ENCODE data around the gene SGO1. TPM values are rescaled to one million over a fixed set of nuclear protein-coding genes. Genes with fewer than 3 reads are reported as not detected.

Gene SGO1
- total RNA-seq, 1 donor from 2014 or later = 0.38 TPM

DNA sequence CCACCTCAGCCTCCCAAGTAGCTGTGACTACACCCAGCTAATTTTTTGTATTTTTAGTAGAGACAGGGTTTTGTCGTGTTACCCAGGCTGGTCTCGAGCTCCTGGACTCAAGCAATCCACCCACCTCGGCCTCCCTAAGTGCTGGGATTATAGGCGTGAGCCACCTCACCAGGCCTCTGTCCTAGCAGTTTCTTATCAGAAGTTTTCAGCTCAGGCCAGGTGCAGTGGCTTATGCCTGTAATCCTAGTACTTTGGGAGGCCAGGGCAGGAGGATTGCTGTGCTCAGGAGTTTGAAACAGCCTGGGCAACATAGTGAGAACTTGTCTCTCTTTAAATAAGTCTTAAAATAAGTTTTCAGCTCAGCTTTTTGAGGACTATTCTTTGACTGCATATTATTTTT is 48.4 kb downstream of the SGO1 start:
- intact Hi-C loops (cut with micrococcal nuclease) = no loop called here
- H3K4me3 ChIP-seq = no peak overlapping the region
- DNase-seq = no peak
- H3K27ac ChIP-seq (replicated peaks) = peak overlapping the region; percentile 38
- peaks cover 27% of the 10 kb centered on the region for H3K36me3 ChIP-seq
- H3K4me1 ChIP-seq = peaks cover 29% of the 10 kb centered on the region
- TF ChIP-seq, protein P1, sequence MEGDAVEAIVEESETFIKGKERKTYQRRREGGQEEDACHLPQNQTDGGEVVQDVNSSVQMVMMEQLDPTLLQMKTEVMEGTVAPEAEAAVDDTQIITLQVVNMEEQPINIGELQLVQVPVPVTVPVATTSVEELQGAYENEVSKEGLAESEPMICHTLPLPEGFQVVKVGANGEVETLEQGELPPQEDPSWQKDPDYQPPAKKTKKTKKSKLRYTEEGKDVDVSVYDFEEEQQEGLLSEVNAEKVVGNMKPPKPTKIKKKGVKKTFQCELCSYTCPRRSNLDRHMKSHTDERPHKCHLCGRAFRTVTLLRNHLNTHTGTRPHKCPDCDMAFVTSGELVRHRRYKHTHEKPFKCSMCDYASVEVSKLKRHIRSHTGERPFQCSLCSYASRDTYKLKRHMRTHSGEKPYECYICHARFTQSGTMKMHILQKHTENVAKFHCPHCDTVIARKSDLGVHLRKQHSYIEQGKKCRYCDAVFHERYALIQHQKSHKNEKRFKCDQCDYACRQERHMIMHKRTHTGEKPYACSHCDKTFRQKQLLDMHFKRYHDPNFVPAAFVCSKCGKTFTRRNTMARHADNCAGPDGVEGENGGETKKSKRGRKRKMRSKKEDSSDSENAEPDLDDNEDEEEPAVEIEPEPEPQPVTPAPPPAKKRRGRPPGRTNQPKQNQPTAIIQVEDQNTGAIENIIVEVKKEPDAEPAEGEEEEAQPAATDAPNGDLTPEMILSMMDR (IDR thresholded peaks at IDR 0.05; ENCODE audit: borderline replicate concordance) = no peak
- H3K27me3 ChIP-seq (ENCODE audit: low read depth) = no peaks in the 10 kb centered on the region
- H3K9me3 ChIP-seq (replicated peaks) = no peaks in the 10 kb centered on the region

DNA sequence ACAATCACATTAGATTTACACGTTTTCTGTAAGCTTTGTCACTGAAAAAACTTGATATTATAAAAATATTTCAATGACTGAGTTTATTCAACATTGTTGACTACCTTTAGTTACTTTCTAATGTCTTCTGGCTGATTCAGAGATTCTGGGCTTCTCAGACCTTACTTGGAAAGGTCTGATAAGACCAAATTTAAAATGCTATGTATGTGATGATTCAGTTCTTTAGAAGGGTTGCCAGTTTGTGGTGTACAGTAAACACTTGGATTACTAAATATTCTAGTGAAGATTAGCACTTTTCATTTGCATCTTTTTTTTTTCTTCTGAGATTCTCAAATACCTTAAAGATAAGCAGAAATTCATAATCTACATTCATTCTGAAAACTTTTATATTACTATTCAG is 49.8 kb downstream of the SGO1 start:
- TF ChIP-seq, protein P1 (IDR thresholded peaks at IDR 0.05; ENCODE audit: borderline replicate concordance) = no peak
- H3K4me1 ChIP-seq = peaks cover 15% of the 10 kb centered on the region
- no peak overlapping the region for H3K27ac ChIP-seq (replicated peaks)
- DNase-seq = no peak
- no peaks in the 10 kb centered on the region for H3K9me3 ChIP-seq (replicated peaks)
- no peaks in the 10 kb centered on the region for H3K27me3 ChIP-seq (ENCODE audit: low read depth)
- intact Hi-C loops (cut with micrococcal nuclease) = no loop called here
- H3K36me3 ChIP-seq = peaks cover 27% of the 10 kb centered on the region
- H3K4me3 ChIP-seq = no peak overlapping the region

DNA sequence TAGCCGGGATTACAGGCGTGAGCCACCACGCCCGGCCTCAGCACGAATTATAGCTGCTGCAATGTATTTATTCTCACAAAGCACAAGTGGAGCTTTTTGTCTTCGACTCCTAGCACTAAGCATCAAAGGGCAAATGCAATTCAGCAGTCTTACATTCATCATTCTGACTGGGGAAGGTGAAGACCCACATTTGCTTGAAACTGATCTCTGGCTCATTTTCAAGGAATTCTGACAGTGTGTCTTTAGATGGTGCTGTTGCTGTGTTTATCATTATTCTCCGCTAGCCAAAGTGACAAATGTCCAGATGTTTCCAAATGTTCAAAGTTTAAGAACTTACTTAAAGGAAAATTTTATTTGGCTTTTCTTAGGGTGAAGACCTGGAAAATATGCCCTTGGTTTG is 55.9 kb downstream of the SGO1 start:
- intact Hi-C loops (cut with micrococcal nuclease) = no loop called here
- H3K4me1 ChIP-seq = peaks cover 18% of the 10 kb centered on the region
- TF ChIP-seq, protein P1 (IDR thresholded peaks at IDR 0.05; ENCODE audit: borderline replicate concordance) = peak; percentile 36
- H3K4me3 ChIP-seq = no peak overlapping the region
- no peak overlapping the region for H3K27ac ChIP-seq (replicated peaks)
- no peaks in the 10 kb centered on the region for H3K9me3 ChIP-seq (replicated peaks)
- no peak for DNase-seq
- no peaks in the 10 kb centered on the region for H3K27me3 ChIP-seq (ENCODE audit: low read depth)
- peaks cover 26% of the 10 kb centered on the region for H3K36me3 ChIP-seq

DNA sequence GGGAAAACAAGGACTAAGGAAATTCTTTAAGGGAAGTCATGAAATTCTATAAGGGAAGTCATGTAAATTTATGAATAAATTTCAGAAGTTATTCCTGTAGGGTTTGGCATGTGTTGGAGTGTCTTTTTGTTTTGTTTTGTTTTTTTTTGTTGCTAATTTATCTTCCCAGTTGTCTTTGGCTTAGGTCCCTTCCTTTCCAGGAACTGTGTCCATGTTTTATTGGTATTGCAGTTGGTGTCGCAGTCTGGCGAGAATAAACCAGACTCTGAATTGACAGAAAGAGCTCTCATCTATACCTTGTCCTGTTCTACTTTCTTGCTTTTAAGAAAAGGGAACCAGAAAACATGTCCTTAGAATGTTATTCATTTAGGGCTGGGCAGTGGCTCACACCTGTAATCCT is 57.6 kb downstream of the SGO1 start:
- no peak for DNase-seq
- H3K4me1 ChIP-seq = peaks cover 18% of the 10 kb centered on the region
- no peak overlapping the region for H3K4me3 ChIP-seq
- TF ChIP-seq, protein P1 (IDR thresholded peaks at IDR 0.05; ENCODE audit: borderline replicate concordance) = no peak
- H3K27me3 ChIP-seq (ENCODE audit: low read depth) = no peaks in the 10 kb centered on the region
- H3K36me3 ChIP-seq = peaks cover 41% of the 10 kb centered on the region
- H3K9me3 ChIP-seq (replicated peaks) = no peaks in the 10 kb centered on the region
- no peak overlapping the region for H3K27ac ChIP-seq (replicated peaks)
- intact Hi-C loops (cut with micrococcal nuclease) = no loop called here

DNA sequence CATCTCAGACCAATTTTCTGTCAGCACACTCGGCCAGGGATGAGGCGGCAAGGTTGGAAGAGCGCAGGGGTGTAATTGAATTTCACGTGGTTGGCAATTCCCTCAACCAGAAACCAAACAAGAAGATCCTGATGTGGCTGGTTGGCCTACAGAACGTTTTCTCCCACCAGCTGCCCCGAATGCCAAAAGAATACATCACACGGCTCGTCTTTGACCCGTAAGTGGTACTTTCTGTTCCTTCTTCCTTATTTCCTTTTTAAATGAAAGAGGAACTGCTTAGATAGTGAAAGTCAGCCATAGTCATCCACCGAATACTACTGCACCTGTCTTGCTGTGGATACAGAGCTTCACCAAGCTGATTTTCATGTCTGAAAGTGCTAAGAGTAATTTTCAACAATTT is 60.1 kb downstream of the SGO1 start:
- Histone ChIP-seq H3K27ac (replicated peaks) (no peak overlapping the region), H3K27me3 (ENCODE audit: low read depth) (no peaks in the 10 kb centered on the region), H3K9me3 (replicated peaks) (no peaks in the 10 kb centered on the region), H3K4me3 (no peak overlapping the region), H3K36me3 (peaks cover 59% of the 10 kb centered on the region), H3K4me1 (peaks cover 18% of the 10 kb centered on the region)
- TF ChIP-seq, protein P1 (IDR thresholded peaks at IDR 0.05; ENCODE audit: borderline replicate concordance) = no peak
- intact Hi-C loops (cut with micrococcal nuclease) = no loop called here
- DNase-seq = no peak

DNA sequence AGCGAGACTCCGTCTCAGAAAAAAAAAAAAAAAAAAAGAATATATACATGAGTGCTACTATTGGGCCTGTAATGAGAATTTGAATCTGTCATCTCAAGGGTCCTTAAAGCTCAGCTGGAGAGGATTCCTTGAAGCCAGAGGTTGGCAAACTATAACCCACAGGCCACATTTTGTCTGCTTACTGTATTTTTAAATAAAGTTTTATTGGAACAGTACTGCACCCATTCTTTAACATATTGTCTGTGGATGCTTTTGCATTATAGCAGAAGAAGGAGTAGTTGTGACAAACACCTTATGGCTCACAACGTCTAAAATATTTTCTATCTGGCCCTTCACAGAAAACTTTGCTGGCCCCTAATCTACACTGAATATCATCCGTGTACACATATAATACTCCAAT is 60.7 kb downstream of the SGO1 start:
- H3K4me3 ChIP-seq = no peak overlapping the region
- intact Hi-C loops (cut with micrococcal nuclease) = no loop called here
- H3K36me3 ChIP-seq = peaks cover 65% of the 10 kb centered on the region
- H3K9me3 ChIP-seq (replicated peaks) = no peaks in the 10 kb centered on the region
- H3K27ac ChIP-seq (replicated peaks) = no peak overlapping the region
- H3K4me1 ChIP-seq = peaks cover 16% of the 10 kb centered on the region
- no peak for DNase-seq
- no peaks in the 10 kb centered on the region for H3K27me3 ChIP-seq (ENCODE audit: low read depth)
- TF ChIP-seq, protein P1 (IDR thresholded peaks at IDR 0.05; ENCODE audit: borderline replicate concordance) = no peak
